MM.1S (cell line): ENCODE results near the gene SYPL1.

Experiments used
- DNase-seq: peaks from one replicate; pipeline ENCODE4 v3.0.0-alpha.2; 2015
- H2AFZ ChIP-seq: fragments of 300-600 bp; sonication (generic); 2 replicates; pipeline ENCODE4 v1.6.0; 2016; ENCODE audit warnings: antibody characterized with exemption, low read length
- H3F3A ChIP-seq: fragments of 300-600 bp; sonication (generic); 2 replicates; pipeline ENCODE4 v1.6.1; 2016; ENCODE audit warnings: mild to moderate bottlenecking, antibody characterized with exemption, low read length, moderate library complexity, mixed read lengths; ENCODE audit not compliant: insufficient read depth
- H3K27ac ChIP-seq: fragments of 300-600 bp; sonication (generic); 2 replicates; pipeline ENCODE4 v1.5.1; 2016; ENCODE audit warnings: mild to moderate bottlenecking, low read length
- H3K27me3 ChIP-seq: fragments of 300-600 bp; sonication (generic); replicated peaks from 2 replicates; pipeline ENCODE4 v1.6.0; 2016; ENCODE audit warnings: low read length; ENCODE audit not compliant: insufficient read depth
- H3K36me3 ChIP-seq: fragments of 300-600 bp; sonication (generic); replicated peaks from 2 replicates; pipeline ENCODE4 v1.6.1; 2016; ENCODE audit warnings: mild to moderate bottlenecking, low read length, mixed read lengths; ENCODE audit not compliant: insufficient read depth
- H3K4me1 ChIP-seq: fragments of 300-600 bp; sonication (generic); 2 replicates; pipeline ENCODE4 v1.6.1; 2016; ENCODE audit warnings: low read length, mixed read lengths
- H3K4me2 ChIP-seq: fragments of 300-600 bp; sonication (generic); 2 replicates; pipeline ENCODE4 v1.6.0; 2016; ENCODE audit warnings: low read depth, low read length
- H3K4me3 ChIP-seq: fragments of 300-600 bp; sonication (generic); 2 replicates; pipeline ENCODE4 v1.5.1; 2016; ENCODE audit warnings: low read length, mixed read lengths
- H3K79me2 ChIP-seq: fragments of 300-600 bp; sonication (generic); 2 replicates; pipeline ENCODE4 v1.6.1; 2016; ENCODE audit warnings: mixed run types, low read length, mixed read lengths
- H3K9ac ChIP-seq: fragments of 300-600 bp; sonication (generic); 2 replicates; pipeline ENCODE4 v1.6.1; 2016; ENCODE audit warnings: low read length, mixed read lengths
- H3K9me2 ChIP-seq: fragments of 300-600 bp; sonication (generic); replicated peaks from 2 replicates; pipeline ENCODE4 v1.6.1; 2016; ENCODE audit warnings: mild to moderate bottlenecking, low read length, mixed read lengths; ENCODE audit not compliant: insufficient read depth
- H3K9me3 ChIP-seq: fragments of 300-600 bp; sonication (generic); replicated peaks from 2 replicates; pipeline ENCODE4 v1.6.1; 2016; ENCODE audit warnings: mild to moderate bottlenecking, low read length, mixed read lengths; ENCODE audit not compliant: insufficient read depth
- H4K20me1 ChIP-seq: fragments of 300-600 bp; sonication (generic); 2 replicates; pipeline ENCODE4 v1.6.1; 2016; ENCODE audit warnings: mild to moderate bottlenecking, low read length, moderate library complexity, mixed read lengths; ENCODE audit not compliant: insufficient read depth
- CTCF ChIP-seq: fragments of 300-600 bp; sonication (generic); IDR thresholded peaks from 2 replicates; pipeline ENCODE4 v1.5.1; 2016; ENCODE audit warnings: antibody characterized with exemption, low read length, mixed read lengths
- EZH2 ChIP-seq: fragments of 300-600 bp; sonication (generic); optimal IDR thresholded peaks from 2 replicates; pipeline ENCODE3; 2017; ENCODE audit warnings: low read depth, mild to moderate bottlenecking, antibody characterized with exemption, low read length, mixed read lengths
- EZH2phosphoT487 ChIP-seq: fragments of 300-600 bp; sonication (generic); IDR thresholded peaks from 2 replicates; pipeline ENCODE4 v1.6.1; 2018; ENCODE audit warnings: antibody characterized with exemption, low read length

The SYPL1 gene

GRCh38 chr7:106128836-106129235, 16.7 kb upstream of the SYPL1 start:
- DNase-seq, result no peak
- no peak overlapping the region for H3K27ac ChIP-seq
- no peaks in the 10 kb centered on the region for H3K9me3 ChIP-seq
- H3K36me3 ChIP-seq, result no peaks in the 10 kb centered on the region
- H3K27me3 ChIP-seq, result no peaks in the 10 kb centered on the region
- no peak overlapping the region for H3K4me3 ChIP-seq
- H3F3A ChIP-seq, result no peaks in the 10 kb centered on the region
- H2AFZ ChIP-seq, result no peak overlapping the region
- H3K9ac ChIP-seq, result no peak overlapping the region
- no peaks in the 10 kb centered on the region for H4K20me1 ChIP-seq
- TF ChIP-seq EZH2phosphoT487, result no peak
- TF ChIP-seq EZH2, result no peak
- TF ChIP-seq CTCF, result no peak
- no peak overlapping the region for H3K4me2 ChIP-seq
- H3K79me2 ChIP-seq, result no peaks in the 10 kb centered on the region
- H3K4me1 ChIP-seq, result no peaks in the 10 kb centered on the region
- H3K9me2 ChIP-seq, result no peaks in the 10 kb centered on the region

- no peak overlapping the region for H3K4me2 ChIP-seq
- no peaks in the 10 kb centered on the region for H3K36me3 ChIP-seq
- no peak overlapping the region for H3K4me3 ChIP-seq
- no peaks in the 10 kb centered on the region for H3K9me3 ChIP-seq
- no peaks in the 10 kb centered on the region for H3K27me3 ChIP-seq
- H3K79me2 ChIP-seq, result no peaks in the 10 kb centered on the region
- H3K9me2 ChIP-seq, result no peaks in the 10 kb centered on the region
- H2AFZ ChIP-seq, result no peak overlapping the region
- H4K20me1 ChIP-seq, result no peaks in the 10 kb centered on the region
- no peak for DNase-seq
- H3K9ac ChIP-seq, result no peak overlapping the region
- no peaks in the 10 kb centered on the region for H3K4me1 ChIP-seq
- no peak overlapping the region for H3K27ac ChIP-seq
- TF ChIP-seq EZH2 (no peak), CTCF (no peak)
- H3F3A ChIP-seq, result no peaks in the 10 kb centered on the region
Observed at GRCh38 chr7:106127984-106128780, 16.1 kb upstream of the SYPL1 start.

GRCh38 chr7:106126170-106126938, 14.2 kb upstream of the SYPL1 start:
- DNase-seq, result no peak
- Histone ChIP-seq H4K20me1 (no peaks in the 10 kb centered on the region), H3K9me2 (no peaks in the 10 kb centered on the region), H3K9ac (no peak overlapping the region), H3K4me3 (no peak overlapping the region), H3K36me3 (no peaks in the 10 kb centered on the region), H2AFZ (no peak overlapping the region), H3K4me2 (no peak overlapping the region), H3K9me3 (no peaks in the 10 kb centered on the region), H3K27me3 (no peaks in the 10 kb centered on the region), H3F3A (no peaks in the 10 kb centered on the region), H3K79me2 (no peaks in the 10 kb centered on the region), H3K4me1 (no peaks in the 10 kb centered on the region), H3K27ac (no peak overlapping the region)
- no peak for TF ChIP-seq EZH2
- no peak for TF ChIP-seq EZH2phosphoT487
- no peak for TF ChIP-seq CTCF
